NCI-H2081 (cell line): ENCODE results near the gene GMIP.
"Not testable (repeated sequence)": the region's sequence is repeated elsewhere in the genome, so short reads cannot be mapped to it uniquely, and the experiment has no call there.

ENCODE experiments used
- DNase-seq, 2 experiments: peaks; one replicate each; lab custom pipeline; 2025; lab: John Stamatoyannopoulos, UW

Gene GMIP, protein sequence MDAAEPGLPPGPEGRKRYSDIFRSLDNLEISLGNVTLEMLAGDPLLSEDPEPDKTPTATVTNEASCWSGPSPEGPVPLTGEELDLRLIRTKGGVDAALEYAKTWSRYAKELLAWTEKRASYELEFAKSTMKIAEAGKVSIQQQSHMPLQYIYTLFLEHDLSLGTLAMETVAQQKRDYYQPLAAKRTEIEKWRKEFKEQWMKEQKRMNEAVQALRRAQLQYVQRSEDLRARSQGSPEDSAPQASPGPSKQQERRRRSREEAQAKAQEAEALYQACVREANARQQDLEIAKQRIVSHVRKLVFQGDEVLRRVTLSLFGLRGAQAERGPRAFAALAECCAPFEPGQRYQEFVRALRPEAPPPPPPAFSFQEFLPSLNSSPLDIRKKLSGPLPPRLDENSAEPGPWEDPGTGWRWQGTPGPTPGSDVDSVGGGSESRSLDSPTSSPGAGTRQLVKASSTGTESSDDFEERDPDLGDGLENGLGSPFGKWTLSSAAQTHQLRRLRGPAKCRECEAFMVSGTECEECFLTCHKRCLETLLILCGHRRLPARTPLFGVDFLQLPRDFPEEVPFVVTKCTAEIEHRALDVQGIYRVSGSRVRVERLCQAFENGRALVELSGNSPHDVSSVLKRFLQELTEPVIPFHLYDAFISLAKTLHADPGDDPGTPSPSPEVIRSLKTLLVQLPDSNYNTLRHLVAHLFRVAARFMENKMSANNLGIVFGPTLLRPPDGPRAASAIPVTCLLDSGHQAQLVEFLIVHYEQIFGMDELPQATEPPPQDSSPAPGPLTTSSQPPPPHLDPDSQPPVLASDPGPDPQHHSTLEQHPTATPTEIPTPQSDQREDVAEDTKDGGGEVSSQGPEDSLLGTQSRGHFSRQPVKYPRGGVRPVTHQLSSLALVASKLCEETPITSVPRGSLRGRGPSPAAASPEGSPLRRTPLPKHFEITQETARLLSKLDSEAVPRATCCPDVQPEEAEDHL

DNA sequence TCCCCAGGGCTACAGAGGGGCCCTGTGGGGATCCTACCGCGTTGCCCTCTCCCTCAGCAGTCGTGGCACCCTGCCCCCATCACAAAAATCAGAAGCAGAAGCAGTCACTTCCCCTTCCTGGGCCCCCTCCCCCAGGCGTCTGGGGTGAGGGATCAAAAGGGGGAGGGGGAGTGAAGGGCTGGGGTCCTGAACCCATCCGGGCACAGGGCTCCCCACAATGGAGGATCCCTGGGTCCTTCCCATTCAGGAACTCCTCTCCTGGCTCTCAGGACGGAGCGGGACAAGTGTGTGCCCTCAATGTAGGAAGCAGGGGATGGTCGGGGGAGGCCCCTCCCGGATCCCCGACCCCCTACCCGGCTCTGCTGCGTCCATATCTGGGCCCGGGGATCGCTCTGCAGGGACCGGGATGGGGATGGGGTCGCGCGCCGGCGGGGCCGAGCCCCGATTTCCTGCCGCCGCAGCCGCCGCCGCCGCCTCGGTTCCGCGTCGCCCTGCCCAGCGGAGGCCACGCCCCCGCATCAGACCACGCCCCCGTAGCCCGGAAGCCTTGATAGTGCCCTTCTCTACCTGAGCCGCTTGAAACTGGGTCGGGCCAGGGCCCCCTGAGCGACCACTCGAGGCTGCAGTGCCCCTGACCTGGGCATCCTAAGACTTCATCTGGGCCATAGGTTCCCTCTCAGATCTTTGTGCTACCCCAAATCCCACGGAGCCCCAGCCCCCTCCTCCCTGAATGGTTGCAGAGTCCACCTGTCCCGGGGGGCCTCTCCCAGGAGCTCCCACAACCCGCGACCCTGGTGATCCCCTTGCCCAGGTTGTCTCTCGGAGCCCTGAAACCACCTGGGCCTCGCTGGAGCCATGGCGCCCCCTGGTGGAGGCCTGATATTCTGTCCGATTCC lies at the start of gene GMIP:
Gene GMIP, minus strand, starts transcription at position 500 of the 896 bp plus-strand sequence. Its CDS starts 128 bp downstream, at position 372.
- DNase-seq: peak; percentile 42 to 55

DNA sequence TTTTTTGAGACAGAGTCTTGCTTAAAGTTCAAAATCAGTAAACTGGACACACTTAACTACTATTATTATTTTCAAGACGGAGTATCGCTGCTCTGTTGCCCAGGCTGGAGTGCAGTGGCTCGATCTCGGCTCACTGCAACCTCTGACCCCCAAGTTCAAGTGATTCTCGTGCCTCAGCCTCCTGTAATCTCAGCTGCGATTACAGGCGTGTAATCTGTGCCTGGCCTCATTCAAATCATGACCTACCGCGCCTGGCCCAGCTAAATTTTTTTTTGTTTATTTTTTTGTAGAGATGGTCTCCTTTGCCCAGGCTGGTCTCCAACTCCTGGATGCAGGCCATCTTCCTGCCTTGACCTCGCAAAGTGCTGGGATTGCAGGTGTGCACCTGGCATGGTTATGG lies 48.2 kb upstream of the GMIP start:
- DNase-seq: no peak

DNA sequence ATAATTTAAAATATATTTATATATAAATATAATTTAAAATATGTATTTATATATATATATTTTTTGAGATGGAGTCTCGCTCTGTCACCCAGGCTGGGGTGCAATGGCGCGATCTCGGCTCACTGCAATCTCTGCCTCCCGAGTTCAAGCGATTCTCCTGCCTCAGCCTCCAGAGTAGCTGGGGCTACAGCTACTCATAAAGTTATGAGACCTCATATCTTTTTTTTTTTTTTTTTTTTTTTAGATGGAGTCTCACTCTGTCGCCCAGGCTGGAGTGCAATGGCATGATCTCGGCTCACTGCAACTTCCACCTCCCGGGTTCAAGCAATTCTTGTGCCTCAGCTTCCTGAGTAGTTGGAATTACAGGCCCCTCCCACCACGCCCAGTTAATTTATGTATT lies 45.6 kb upstream of the GMIP start:
- DNase-seq: not testable (repeated sequence)

DNA sequence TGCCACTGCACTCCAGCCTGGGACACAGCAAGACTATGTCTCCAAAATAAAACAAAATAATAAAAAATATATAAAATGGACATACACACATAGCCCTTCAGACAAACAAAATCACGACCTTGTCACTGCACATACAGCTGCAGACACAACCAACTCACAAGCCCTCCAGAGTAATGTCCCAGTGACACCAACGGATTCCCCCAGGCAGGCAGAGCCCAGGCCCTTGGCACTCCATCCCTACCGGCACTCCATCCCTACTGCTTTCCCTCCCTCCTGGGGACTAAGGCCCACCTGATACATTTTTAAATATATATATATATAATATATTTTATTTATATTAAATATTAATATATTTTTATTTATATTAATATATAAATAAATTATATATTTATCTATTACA lies 43.6 kb upstream of the GMIP start:
- no peak for DNase-seq

DNA sequence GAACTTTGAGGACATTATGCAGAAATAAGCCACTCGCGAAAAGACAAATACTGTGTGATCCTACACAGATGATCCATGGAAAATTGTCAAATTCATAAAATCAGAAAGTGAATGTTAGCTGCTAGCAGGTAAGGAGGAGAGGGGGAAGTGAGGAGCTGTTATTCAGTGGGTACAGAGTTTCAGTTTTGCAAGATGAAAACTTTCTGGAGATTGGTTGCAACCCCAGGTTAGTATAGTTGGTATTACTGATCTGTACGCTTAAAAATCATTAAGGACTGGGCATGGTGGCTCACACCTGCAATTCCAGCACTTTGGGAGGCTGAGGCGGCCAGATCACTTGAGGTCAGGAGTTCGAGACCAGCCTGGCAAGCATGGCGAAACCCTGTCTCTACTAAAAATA lies 43.1 kb upstream of the GMIP start:
- DNase-seq: no peak

DNA sequence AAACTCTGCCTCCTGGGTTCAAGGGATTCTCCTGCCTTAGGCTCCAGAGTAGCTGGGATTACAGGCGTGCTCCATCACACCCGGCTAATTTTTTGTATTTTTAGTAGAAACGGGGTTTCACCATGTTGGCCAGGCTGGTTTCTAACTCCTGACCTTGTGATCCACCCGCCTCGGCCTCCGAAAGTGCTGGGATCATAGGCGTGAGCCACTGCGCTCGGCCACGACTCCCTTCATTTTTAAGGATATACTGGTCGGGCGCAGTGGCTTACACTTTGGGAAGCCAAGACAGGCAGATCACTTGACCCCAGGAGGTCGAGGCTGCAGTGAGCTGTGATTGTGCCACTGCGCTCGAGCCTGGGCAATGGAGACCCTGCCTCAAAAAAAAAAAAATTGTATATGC lies 42.7 kb upstream of the GMIP start:
- not testable (repeated sequence) for DNase-seq

DNA sequence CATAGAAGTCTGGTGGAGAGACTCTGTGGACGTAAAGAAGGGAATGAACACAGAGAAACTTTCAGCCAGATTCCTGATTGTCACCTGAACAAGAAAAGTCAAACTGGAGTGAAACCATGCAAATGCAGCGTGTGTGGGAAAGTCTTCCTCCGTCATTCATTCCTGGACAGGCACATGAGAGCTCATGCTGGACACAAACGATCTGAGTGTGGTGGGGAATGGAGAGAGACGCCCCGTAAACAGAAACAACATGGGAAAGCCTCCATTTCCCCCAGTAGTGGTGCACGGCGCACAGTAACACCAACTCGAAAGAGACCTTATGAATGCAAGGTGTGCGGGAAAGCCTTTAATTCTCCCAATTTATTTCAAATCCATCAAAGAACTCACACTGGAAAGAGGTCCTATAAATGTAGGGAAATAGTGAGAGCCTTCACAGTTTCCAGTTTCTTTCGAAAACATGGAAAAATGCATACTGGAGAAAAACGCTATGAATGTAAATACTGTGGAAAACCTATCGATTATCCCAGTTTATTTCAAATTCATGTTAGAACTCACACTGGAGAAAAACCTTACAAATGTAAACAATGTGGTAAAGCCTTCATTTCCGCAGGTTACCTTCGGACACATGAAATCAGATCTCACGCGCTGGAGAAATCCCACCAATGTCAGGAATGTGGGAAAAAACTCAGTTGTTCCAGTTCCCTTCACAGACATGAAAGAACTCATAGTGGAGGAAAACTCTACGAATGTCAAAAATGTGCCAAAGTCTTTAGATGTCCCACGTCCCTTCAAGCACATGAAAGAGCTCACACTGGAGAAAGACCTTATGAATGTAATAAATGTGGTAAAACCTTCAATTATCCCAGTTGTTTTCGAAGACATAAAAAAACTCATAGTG lies 36.0 kb upstream of the GMIP start:
- DNase-seq: no peak

DNA sequence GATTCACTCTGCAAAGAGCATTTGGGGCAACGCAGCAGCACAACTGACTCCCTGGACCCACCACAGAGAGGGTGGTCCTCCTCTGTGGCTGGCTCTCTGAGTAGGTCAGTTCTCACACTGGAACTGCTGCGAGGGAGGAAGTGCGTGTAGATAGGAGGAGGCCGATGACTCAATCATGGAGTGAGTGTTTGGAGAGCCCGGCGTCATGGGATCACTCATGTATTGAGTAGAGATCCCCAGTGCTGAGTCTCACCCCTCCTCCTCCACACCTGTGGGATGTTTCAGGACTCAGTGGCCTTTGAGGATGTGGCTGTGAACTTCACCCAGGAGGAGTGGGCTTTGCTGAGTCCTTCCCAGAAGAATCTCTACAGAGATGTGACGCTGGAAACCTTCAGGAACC lies 34.1 kb upstream of the GMIP start:
- DNase-seq: no peak

DNA sequence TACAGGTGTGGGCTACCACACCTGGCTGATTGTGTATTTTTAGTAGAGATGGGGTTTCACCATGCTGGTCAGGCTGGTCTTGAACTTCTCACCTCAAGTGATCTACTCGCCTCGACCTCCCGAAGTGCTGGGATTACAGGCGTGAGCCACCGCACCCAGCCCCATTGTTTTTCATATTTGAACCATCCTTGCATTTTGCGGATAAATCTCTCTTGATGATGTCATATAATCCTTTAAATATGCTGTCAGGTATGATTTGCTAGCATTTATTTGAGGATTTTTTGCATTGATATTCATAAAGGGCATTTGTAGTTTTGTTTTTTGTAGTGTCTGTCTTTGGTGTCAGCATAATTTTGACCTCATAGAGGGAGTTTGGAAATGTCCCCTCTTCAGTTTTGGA lies 30.9 kb upstream of the GMIP start:
- DNase-seq: no peak

DNA sequence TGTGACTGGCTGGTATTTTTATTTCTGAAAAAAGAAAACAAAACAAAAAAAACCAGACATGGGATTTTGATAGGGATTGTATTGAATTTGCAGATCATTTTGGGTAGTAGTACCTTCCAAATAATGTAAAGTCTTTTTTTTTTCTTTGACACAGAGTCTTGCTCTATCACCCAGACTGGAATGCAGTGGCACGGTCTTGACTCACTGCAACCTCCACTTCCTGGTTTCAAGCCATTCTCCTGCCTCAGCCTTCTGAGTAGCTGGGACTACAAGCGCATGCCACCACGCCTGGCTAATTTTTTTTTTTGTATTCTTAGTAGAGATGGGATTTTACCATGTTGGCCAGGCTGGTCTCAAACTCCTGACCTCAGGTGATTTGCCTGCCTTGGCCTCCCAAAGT lies 29.4 kb upstream of the GMIP start:
- no peak for DNase-seq

DNA sequence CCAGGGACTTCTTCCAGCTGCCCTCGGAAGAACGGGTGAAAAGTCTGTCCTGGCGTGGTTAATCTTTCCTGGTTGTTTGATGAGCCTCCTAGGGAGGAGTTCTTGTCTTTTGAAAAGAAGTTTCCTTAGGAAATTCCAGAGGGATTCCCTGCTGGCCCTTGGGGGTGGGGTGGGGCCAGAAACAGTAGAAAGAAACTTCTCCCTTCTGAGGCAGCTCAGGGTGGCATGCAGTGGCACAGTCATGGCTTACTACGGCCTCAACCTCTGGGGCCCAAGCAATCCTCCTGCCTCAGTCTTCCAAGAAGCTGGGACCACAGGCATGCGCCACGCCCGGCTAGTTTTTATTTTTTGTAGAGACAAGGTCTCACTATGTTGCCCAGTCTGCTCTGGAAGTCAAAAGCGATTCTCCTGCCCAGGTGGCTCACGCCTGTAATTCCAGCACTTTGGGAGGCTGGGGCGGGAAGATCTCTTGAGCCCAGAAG lies 26.7 kb upstream of the GMIP start:
- no peak for DNase-seq

DNA sequence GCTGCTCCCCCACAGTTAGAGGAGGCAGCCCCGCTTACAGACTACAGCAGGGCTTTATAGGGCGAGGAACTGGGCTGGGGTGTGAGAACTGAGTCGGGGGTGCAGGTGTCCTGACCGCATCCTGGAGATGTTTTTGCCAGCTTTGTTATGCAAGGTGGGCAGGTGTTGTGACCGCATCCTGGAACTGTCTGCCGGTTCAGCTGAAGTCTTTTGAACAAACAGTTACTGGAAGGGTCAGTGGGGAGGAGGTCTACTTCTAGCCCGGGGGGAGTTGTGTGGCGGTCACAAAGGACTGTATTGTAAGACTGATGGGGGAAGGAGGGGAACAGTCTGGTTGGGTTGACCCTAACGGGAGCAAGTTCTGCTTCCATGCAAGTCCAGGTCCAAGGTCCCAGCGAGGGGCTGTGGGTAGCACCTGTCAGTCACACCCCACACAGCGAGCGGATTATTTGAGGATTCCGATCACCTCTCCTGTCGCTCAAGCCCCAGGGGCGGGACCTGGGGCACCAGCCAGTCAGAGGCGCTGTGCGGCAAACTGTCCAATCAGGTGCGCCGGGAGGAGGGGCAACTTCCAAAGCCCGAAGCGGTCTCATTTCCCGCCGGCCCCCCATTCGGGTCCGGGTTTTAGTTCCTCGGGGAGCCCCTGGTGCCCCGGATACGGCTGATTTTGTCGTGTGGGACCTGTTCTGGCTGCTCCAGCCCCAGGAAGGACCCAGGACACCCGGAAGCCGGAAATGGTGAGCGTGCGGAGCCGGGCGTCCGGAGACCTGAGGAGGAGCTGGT lies 25.0 kb upstream of the GMIP start, which contains the start of gene ZNF101:
Gene ZNF101, plus strand, starts transcription at position 610 of the 783 bp plus-strand sequence. Its CDS starts 125 bp downstream, at position 735.
- peak; percentile 90 to 94 for DNase-seq

DNA sequence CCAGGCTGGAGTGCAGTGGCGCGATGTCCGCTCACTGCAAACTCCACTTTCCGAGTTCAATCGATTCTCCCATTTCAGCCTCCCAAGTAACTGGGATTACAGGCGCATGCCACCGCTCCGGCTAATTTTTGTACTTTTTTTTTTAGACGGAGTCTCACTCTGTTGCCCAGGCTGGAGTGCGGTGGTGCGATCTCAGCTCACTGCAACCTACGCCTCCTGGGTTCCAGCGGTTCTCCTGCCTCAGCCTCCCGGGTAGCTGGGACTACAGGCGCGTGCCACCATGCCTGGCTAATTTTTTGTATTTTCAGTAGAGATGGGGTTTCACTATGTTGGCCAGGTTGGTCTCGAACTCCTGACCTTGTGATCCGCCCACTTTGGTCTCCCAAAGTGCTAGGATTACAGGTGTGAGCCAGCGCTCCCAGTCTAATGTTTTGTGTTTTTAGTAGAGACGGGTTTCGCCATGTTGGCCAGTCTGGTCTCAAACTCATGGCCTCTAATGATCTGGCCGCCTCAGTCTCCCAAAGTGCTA lies 22.0 kb upstream of the GMIP start:
- not testable (repeated sequence) for DNase-seq

DNA sequence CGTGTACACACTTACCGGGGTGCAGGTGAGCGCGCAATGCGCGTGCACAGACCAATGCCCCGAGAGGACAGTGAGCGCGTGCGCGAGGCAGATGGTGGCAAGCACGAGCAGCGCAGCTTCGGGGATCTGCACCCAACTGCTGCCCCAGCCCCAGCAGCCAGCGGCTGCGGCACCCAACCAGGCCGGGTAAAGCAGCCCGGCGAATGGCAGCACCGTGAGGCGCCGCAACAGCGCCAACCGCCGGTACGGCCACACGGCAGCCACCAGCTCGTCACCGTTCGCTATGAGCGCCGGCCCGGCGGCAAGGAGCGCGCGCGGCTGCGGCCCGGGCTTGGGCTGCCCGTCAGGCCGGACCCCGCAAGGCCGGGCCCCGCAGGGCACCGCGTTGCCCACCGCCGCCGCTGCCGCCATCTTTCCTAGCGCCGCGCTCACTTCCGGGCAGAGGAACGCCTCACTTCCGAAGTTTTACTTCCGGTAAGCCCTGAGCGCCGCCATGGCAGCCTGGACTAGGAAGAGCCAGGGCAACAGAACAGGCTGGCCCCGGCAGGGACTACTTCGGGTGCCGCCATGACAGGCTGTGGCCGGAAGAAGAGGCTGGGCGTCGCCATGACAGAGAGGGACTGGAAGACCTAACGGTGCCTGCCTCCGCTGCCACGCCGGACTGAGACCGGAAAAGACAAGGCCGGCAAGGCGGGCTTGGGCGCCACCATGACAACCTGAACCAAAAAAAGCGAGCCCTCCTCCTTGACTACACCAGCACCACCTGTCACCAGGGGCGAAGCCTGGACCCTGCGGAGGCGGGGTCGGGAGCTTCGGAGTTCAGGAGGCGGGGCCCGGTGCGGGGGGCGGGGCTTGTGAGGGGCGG lies 20.0 kb upstream of the GMIP start, which contains the start of gene ATP13A1:
Gene ATP13A1, minus strand, starts transcription at position 421 of the 865 bp plus-strand sequence. Its CDS starts 10 bp downstream, at position 411.
- peak; percentile 95 for DNase-seq

DNA sequence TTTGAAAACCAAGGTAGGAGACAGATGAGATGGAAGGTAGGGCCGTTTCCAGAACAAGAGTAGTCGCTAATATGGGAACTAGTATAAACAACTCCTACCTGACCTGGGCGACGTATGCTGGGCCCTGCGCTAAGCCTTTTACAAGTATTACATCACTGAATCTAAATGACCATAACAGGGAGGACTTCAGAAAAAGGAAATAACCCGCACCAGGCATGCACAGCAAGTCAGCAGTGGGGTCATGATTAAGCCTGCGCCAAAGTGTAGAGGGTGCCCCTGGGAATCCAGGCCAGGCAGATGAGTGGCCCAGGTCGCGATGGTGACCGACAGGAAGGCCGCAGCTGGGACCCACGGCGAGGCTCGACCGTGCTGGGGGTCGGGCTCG lies 19.4 kb upstream of the GMIP start:
- no peak for DNase-seq

DNA sequence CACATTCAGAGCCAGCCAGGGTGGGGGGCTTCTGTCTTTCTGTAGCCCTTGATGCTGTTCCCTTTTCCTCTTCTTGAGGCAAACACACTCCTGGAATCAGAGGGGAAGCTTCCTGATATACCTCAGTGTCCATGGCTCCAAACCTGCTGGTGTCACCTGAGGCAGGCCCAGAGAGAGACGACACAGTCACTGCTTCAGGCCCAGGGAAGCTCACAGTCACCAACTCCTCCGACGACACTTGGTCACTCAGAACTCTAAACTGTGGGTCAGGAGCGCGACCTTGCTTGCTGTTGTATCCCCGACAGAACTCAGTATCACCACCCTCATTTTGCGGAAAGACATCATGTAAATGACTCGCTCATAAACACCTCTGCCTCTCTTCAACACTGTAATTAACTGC lies 18.9 kb upstream of the GMIP start:
- no peak for DNase-seq

DNA sequence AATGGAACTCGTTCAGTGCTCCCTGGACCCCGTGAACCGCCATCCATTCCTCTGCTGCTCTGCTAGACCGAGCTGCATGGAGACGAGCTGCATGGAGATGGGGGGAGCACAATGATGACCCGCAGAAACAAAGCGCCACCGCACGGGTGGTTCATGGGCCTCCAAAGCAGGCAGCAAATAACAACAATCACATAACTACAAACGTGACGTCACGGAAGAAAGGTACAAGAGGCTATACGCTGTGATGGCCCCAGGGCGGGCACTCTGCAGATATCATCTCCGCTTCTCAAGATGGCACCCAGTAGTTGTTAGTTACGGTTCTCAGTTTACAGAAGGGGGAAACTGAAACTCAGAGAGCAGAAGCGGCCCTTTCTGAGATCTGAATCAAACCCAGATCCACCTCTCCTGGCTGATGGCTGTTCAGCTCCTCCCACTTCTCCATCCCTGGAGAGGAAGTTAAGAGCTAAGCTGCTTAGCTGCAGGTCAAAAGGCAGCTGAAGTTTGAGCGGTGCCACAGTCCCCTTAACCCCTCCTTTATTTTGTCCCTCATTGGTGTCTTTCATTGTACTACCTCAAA lies 18.3 kb upstream of the GMIP start:
- DNase-seq: no peak

DNA sequence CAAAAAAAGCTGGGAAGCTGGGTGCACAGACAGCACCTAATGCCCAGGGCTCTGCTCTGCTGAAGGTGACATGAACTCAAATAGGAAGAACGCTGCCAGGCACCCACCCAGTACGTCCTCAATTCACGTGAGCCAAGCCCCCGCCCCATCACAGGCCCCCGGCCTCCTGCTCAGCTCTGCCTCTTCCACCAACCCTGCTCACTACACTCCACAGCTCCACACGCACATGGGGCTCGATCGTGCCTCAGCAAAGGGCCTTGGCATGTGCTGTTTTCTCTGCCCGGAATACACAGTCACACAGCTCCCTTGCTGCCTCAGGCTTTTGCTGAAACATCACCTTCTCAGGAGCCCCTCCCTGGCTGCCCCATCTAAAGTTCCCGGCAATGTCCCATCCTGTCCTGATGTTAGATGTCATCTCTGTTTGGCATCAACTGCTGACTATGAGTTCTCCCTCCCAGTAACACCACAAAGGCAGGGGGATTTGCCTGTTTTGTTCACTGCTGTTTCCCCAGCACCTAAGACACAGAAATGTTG lies 17.8 kb upstream of the GMIP start:
- no peak for DNase-seq
